Muscle of leg (tissue), 11 donors: ENCODE measurements around the gene MAP1LC3A. TPM values are rescaled to one million over a fixed set of nuclear protein-coding genes. Genes with fewer than 3 reads are reported as not detected.

Experiments used
- DNase-seq: peaks from one replicate; pipeline ENCODE4 v3.0.0; 2013
- H3K27ac ChIP-seq: one replicate; pipeline ENCODE4 v1.5.1; 2013; ENCODE audit warnings: mild to moderate bottlenecking, low read length, control low read depth
- H3K27me3 ChIP-seq: one replicate; pipeline ENCODE4 v1.6.1; 2013; ENCODE audit warnings: low read length; ENCODE audit not compliant: control insufficient read depth, insufficient read depth
- H3K36me3 ChIP-seq: one replicate; pipeline ENCODE4 v1.6.1; 2013; ENCODE audit warnings: low read length; ENCODE audit not compliant: control insufficient read depth, insufficient read depth
- H3K4me1 ChIP-seq: one replicate; pipeline ENCODE4 v1.6.1; 2013; ENCODE audit warnings: low read length; ENCODE audit not compliant: control insufficient read depth, insufficient read depth
- H3K4me3 ChIP-seq: one replicate; pipeline ENCODE4 v1.5.1; 2013; ENCODE audit warnings: low read length, control low read depth
- H3K9me3 ChIP-seq: replicated peaks from 2 replicates; pipeline ENCODE4 v1.6.1; 2013; ENCODE audit warnings: low read depth, low read length; ENCODE audit not compliant: control insufficient read depth
- WGBS: methylation state at CpG from one replicate; pipeline ENCODE4 v1.1.5; 2013; ENCODE audit warnings: missing lambda C conversion rate; ENCODE audit not compliant: insufficient coverage; 5-methylcytosine and 5-hydroxymethylcytosine counted together
- polyA plus RNA-seq, 8 donors: library from polyadenylated mRNA; unstranded; fragments of 120-200 nt; gene quantifications; one replicate each; pipeline versions ENCODE4 v1.2.1 to v1.2.3, GENCODE V29; 2013; ENCODE audit warnings: inconsistent platforms in 1 of 8, low replicate concordance in 1 of 8; ENCODE audit not compliant: insufficient read length in 8 of 8, insufficient read depth in 1 of 8
- total RNA-seq: library from RNA; stranded (reverse); fragments of 120-200 nt; gene quantifications from one replicate; pipeline ENCODE4 v1.2.4, GENCODE V29; 2013

MAP1LC3A gene
- total and polyA plus RNA-seq, 9 donors, result 16.9 to 28.2 (median 21.2) TPM

DNA sequence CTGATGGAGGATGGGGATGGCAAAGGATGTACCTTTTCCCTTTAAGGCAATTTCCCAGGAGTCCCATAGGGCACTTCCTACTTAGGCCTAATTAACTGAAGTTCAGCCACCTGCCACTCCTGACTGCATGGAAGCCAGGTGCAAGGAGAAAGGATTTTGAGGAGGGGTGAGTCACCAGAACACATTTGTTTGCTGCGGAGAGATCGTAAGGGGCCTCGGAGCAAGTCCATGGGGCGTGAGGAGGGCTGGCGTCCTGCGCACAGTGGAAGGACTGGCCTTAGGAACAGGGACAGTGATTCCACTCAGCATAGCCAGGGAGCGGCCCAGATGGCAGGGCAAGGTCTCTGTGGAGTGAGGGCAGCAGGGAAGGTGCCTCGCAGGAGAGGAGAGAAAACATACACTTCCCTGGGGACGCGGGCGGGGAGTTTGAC, 11.8 kb upstream of the MAP1LC3A start:
- Histone ChIP-seq H3K36me3 (peaks cover 6% of the 10 kb centered on the region), H3K27ac (no peak overlapping the region), H3K4me3 (no peak overlapping the region), H3K9me3 (no peaks in the 10 kb centered on the region), H3K4me1 (peaks cover 4% of the 10 kb centered on the region), H3K27me3 (no peaks in the 10 kb centered on the region)
- DNase-seq, result no peak
- 68% methylated on average over 11 of the region's 11 CpGs for WGBS

DNA sequence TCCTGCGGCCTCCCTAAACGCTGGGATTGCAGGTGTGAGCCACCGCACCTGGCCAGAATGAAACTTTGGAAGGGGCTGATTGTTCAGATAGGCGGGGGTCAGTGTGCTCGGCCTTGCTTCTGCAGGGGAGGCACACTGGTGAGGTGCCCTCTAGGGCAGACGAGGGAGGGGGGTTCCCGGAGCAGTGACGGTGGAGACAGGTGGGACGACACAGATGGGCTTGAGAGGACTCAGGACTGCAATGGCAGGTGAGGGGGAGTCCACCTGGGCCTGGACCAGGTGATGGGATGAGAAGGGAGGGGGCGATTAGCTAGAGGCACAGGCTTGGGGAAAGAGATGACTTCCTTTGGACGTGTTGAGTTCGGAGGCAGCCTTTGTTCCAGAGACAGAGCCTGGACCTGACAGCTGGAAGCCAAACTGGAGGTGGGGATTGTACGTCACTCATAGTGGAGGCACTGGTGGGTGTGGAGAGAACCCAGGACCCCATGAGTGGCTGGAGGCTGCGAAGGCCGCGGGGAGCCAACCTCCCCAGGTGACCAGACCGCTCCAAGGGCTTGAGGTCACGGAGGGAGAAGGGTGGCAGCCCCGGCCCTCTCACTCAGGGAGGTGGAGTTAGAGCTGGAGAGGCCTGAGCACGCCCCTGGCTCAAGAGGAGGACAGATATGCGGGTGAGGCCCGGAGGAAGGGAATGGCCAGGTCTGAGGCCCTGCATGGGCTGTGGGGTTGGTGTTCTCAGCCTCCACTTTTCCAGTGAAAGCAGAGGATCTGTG, 10.5 kb upstream of the MAP1LC3A start:
- Histone ChIP-seq H3K36me3 (no peaks in the 10 kb centered on the region), H3K9me3 (no peaks in the 10 kb centered on the region), H3K4me3 (no peak overlapping the region), H3K4me1 (peaks cover 4% of the 10 kb centered on the region), H3K27ac (no peak overlapping the region), H3K27me3 (no peaks in the 10 kb centered on the region)
- DNase-seq, result no peak
- WGBS, result 89% methylated on average over 22 of the region's 22 CpGs

DNA sequence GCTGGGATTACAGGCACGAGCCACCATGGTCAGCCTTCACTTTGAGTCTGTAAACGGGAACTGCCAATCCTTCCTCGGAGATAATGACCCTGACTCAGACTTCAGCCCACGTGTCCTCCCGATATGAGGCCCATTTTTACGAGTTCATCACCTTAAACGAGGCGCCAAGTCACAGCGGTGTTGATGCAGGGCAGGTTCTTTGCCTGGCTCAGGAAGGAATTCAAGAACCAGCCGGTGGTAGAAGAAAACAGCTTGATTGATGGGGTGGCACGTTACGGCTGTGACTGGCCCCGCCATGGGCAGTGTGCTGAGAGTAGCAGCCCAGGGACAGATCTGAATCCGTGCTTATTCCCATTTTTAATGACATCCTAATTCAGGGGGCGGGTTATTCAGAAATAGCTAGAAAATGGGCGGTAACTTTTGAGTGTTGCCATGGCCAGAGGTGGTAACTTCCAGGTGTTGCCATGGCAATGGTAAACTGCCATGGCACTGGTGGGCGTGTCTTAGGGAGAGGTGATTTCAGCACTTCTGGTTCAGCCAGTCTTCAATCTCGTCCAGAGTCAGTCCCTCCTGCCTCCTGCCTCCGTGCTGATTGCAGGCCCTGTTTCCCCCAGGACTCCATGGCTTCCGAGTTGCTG, 9.1 kb upstream of the MAP1LC3A start:
- 36% methylated on average over 13 of the region's 20 CpGs for WGBS
- Histone ChIP-seq H3K9me3 (no peaks in the 10 kb centered on the region), H3K36me3 (no peaks in the 10 kb centered on the region), H3K4me1 (peaks cover 3% of the 10 kb centered on the region), H3K27ac (no peak overlapping the region), H3K4me3 (no peak overlapping the region), H3K27me3 (no peaks in the 10 kb centered on the region)
- no peak for DNase-seq

DNA sequence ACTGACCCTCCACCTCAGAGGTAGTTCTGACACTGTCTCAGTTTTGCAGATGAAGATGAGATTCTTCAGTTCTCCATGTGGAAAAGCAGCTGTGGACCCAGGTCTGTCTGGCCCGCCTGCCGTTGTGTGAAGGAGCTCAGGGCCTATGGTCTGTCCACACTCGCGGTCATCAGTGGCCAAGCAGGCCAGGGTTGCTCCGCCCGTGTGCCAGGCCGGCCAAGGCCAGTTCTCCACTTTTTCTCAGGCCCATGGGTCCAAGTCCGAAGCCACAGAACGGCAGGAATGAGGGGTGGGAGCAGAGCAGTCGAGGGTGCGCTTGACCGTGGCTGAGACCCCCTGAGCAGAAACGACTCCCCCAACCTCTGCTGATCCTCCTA, 8.6 kb upstream of the MAP1LC3A start:
- WGBS, result 78% methylated on average over 8 of the region's 13 CpGs
- H3K27me3 ChIP-seq, result no peaks in the 10 kb centered on the region

DNA sequence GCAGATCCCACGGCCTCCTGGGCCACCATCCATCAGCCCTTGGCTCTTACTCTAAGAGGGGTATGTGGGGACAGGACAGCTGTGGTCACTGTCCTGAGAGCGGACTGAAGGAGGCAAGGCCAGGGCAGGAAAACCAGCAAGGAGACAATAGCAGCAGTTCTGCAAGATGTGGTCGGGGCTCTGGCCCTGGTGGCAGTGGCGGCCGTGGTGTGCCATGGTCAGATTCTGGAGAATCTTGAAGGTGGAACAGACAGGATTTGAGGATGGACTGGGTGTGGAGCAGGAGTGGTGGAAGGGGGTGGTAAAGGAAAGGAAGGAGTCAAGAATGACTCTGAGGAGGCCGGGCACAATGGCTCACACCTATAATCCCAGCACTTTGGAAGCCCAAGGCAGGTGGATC, 5.9 kb upstream of the MAP1LC3A start:
- 86% methylated on average over 5 of the region's 6 CpGs for WGBS
- Histone ChIP-seq H3K27ac (no peak overlapping the region), H3K4me1 (no peaks in the 10 kb centered on the region), H3K9me3 (no peaks in the 10 kb centered on the region), H3K4me3 (no peak overlapping the region), H3K27me3 (no peaks in the 10 kb centered on the region), H3K36me3 (no peaks in the 10 kb centered on the region)
- no peak for DNase-seq

More for the DNA sequence above, 8.6 kb upstream of the MAP1LC3A start:
- Histone ChIP-seq H3K9me3 (no peaks in the 10 kb centered on the region), H3K4me1 (no peaks in the 10 kb centered on the region), H3K4me3 (no peak overlapping the region), H3K27ac (no peak overlapping the region), H3K36me3 (no peaks in the 10 kb centered on the region)
- no peak for DNase-seq

DNA sequence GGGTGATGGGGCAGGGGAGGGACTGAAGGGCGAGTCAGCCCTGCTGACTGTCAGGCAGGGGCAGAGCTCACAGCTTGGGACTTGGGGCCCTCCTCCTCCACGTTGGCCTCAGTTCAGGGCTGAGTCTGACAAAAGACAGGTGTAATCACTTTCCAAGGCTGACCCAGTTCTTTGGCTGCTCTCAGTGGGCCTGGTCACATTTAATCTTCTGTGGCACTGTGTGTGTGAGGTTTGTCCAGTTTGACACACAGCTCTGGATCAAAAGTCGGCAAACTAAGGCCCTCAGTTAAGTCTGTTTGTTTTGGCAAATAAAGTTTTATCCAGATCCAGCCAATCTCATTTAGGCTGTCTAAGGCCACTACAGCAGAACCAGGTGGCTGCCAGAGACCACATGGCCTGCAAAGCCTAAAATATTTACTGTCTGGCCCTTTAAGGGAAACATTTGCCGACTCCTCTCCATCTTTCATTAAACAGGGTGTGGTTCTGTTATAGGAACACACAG, 5.1 kb upstream of the MAP1LC3A start:
- DNase-seq, result no peak
- H3K27ac ChIP-seq, result no peak overlapping the region
- no peaks in the 10 kb centered on the region for H3K36me3 ChIP-seq

DNA sequence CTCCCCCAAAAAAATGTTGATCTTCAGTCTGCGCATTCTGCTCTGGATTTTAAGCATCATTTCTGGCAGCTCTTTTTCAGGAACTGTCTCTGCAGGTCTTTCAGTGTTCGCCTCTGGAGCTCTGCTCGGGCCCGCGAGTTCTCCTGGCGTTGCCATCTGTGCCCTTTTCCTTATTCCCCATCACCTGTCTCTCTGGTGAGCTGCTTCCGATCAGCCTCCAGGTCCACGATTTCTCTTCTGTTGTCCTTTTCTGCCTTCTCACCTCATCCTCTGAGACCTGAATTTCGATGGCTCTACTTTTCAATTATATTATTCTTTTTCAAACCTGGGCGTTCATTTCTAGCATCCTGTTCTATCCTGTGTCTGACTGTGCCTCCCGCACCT, 590 bp upstream of the MAP1LC3A start:
- no peaks in the 10 kb centered on the region for H3K9me3 ChIP-seq
- H3K4me3 ChIP-seq, result peak overlapping the region; percentile 93
- WGBS, result 30% methylated on average over 10 of the region's 11 CpGs
- no peaks in the 10 kb centered on the region for H3K27me3 ChIP-seq
- H3K36me3 ChIP-seq, result no peaks in the 10 kb centered on the region
- peaks cover 14% of the 10 kb centered on the region for H3K4me1 ChIP-seq
- DNase-seq, result peak; percentile 42
- H3K27ac ChIP-seq, result peak overlapping the region; percentile 87

More for the DNA sequence above, 5.1 kb upstream of the MAP1LC3A start:
- Histone ChIP-seq H3K9me3 (no peaks in the 10 kb centered on the region), H3K4me1 (peaks cover 7% of the 10 kb centered on the region), H3K4me3 (no peak overlapping the region), H3K27me3 (no peaks in the 10 kb centered on the region)
- WGBS, result 29% methylated on average over 2 of the region's 4 CpGs

DNA sequence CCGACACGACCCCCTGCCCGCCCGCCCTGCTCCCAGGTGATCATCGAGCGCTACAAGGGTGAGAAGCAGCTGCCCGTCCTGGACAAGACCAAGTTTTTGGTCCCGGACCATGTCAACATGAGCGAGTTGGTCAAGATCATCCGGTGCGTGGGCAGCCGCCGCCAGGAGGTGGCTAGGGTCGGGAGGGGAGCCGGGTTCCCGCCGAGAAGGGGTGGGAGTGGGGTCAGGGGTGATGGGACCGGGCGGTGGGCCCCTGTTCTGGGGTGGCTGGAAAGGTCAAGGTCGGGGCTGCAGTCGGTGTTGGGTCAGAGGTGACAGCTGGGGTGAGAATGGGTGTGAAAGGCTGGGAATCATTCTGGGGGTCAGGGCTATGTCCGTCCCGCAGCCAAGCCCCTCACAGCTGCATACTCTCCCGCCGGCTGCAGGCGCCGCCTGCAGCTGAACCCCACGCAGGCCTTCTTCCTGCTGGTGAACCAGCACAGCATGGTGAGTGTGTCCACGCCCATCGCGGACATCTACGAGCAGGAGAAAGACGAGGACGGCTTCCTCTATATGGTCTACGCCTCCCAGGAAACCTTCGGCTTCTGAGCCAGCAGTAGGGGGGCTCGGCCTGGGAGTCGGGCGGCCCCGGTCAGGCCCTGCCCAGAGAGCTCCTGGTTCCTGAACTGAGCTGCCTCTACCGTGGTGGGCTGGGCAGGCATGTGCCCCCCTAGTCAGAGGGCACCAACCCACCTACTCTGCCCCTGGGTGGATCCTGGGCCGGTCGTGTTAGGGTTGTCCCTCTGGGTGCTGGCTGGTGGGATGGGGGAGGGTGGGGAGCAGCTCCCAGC, 1.0 kb downstream of the MAP1LC3A start:
- no peaks in the 10 kb centered on the region for H3K27me3 ChIP-seq
- H3K36me3 ChIP-seq, result no peaks in the 10 kb centered on the region
- WGBS, result 21% methylated on average over 37 of the region's 43 CpGs
- peak overlapping the region; percentile 69 for H3K27ac ChIP-seq
- DNase-seq, result peak; percentile 47
- H3K4me1 ChIP-seq, result peaks cover 14% of the 10 kb centered on the region
- H3K9me3 ChIP-seq, result no peaks in the 10 kb centered on the region
- H3K4me3 ChIP-seq, result peak overlapping the region; percentile 93

DNA sequence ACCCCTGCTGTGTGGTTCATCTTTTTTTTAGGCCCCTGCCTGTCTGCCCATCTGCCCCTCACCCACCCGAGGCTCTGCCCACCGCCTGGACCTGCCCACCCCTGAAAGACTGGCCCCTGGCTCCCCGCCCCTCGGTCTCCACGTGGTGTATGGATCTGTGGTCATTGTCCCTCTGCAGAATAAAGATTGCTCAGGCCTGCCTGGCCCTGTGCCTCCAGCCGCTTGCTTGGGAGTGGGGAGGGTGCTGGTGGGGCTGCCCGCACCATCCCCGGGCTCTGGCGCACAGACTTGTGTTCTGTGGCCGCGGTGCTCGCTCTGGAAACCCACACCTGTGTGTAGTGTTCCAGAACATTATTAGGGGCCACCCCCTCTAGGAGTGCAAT, 1.6 kb downstream of the MAP1LC3A start:
- Histone ChIP-seq H3K36me3 (no peaks in the 10 kb centered on the region), H3K27ac (no peak overlapping the region), H3K4me3 (no peak overlapping the region), H3K4me1 (peaks cover 14% of the 10 kb centered on the region), H3K9me3 (no peaks in the 10 kb centered on the region), H3K27me3 (no peaks in the 10 kb centered on the region)
- DNase-seq, result no peak
- 88% methylated on average over 3 of the region's 12 CpGs for WGBS

DNA sequence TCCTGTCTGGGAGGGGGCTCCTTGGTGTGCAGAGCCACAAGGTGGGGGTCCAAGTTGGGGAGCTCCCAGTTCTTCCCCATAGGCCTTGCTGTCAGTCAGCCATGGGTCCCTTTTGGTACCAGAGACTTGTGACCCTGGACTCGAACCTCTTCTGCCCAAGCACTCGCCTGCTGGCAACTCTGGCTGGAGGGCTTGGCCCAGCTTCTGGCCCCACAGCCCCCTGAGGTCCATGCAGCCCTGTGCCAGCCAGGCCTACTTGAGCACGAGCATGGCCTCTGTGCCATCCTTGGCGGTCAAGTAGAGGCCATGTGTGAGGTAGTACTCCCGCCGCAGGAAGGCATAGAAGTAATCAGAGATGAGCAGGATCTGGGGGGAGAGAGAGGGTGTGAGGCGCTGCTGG, 2.1 kb downstream of the MAP1LC3A start:
- DNase-seq, result no peak
- Histone ChIP-seq H3K36me3 (no peaks in the 10 kb centered on the region), H3K4me3 (no peak overlapping the region), H3K9me3 (no peaks in the 10 kb centered on the region), H3K4me1 (peaks cover 14% of the 10 kb centered on the region), H3K27ac (no peak overlapping the region), H3K27me3 (no peaks in the 10 kb centered on the region)
- WGBS, result 65% methylated on average over 3 of the region's 7 CpGs
